HG02981 (cell line): ENCODE measurements around the gene IL23A.
A peak's percentile ranks its signal among the peaks of the same experiment; 100 is the strongest.

Experiments used
- ATAC-seq: cut with Tn5 transposase; IDR thresholded peaks from one replicate; pipeline ENCODE4 v1.9.1; 2021; ENCODE audit warnings: mild to moderate bottlenecking, moderate library complexity; ENCODE audit not compliant: unreplicated experiment

IL23A gene

GRCh38 chr12:56359851-56360767 lies 21.4 kb downstream of the IL23A start, which contains the start of gene STAT2:
TSS of gene STAT2 (minus strand) at chr12:56360107. CDS start at chr12:56356571, 3,536 bp downstream.
- peak; percentile 95 for ATAC-seq

DNA sequence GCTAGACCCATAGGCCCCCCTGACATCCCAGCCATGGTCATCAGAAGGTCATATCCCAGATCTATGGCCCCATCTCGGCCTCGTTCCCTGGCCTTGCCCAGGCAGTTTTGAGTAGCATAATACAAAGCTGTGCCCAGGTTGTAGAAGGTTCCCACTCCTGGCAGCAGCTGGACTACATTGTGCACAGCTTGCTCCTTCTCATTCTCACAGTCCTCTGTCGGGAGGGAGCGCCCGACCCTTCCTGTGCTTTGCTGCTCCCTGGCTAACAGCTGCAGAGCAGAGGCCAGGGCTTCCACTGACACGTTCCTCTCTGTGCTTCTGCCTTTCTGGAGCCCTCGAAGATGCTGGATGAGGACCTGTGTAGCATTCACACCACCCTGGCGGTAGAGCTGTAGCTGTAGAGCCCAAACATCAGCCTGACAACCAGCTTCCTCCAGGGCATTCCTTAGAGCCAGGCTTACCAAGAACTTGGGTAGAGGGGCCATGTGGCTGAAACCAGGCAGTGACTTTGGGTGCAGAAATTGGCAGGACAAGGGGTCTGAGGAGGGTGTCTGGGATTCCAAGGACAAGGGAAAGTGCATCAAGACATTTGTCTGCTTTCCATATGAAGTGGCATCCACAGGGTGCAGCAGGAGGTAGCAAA lies 22.9 kb downstream of the IL23A start:
- no peak for ATAC-seq

DNA sequence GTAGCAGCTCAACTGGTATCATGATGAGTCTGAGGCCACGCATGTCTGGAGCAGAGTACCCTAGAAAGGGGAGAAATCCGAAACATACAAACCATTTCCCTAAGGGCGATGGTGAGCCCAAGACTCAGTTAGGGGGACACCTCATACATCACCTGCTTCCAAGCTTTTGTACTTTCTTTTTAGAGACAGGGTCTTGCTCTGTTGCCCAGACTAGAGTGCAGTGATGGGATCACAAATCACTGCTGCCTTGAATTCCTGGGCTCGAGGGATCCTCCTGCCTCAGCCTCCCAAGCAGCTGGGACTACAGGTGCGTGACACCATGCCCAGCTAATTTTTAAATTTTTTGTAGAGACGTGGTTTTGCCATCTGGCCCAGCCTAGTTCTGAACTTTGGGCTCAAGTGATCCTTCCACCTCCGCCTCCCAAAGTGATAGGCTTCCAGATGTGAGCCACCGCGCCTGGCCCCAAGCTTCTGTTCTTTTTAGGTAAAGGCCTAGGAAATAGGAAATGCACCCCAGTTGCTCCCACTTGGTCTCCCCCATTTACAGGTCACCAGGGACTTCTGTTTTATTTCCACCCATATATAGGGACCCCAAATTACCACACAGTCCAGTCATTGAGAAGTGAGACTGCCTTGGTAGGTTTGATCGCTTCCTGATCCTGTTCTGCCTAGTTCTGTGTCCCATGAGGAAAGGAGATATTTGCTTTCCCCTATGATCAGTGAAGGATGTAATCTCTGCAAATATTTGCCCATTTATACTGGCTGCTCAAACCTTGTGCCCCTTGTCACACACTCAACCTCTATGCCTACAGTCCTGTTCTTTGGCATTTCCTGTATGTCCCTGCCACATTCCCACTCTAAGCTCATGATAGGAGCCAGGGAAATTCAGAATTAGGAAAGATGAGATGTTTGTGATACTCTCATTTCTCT lies 23.7 kb downstream of the IL23A start, which contains the start of gene APOF:
TSS of gene APOF (minus strand) at position 728 of the 930 bp plus-strand sequence. CDS start at position 616, 112 bp downstream.
- ATAC-seq, result no peak

- ATAC-seq, result no peak
These were observed 28.3 kb downstream of the IL23A start for GRCh38 chr12:56366948-56367347.

- no peak for ATAC-seq
These were observed 34.8 kb downstream of the IL23A start for GRCh38 chr12:56373515-56373914.

GRCh38 chr12:56374726-56375597 lies 36.3 kb downstream of the IL23A start:
- peak; percentile 19 for ATAC-seq

- ATAC-seq, result peak; percentile 71
These were observed 37.1 kb downstream of the IL23A start for GRCh38 chr12:56375598-56376434.

GRCh38 chr12:56377310-56377988 lies 38.8 kb downstream of the IL23A start:
- no peak for ATAC-seq

DNA sequence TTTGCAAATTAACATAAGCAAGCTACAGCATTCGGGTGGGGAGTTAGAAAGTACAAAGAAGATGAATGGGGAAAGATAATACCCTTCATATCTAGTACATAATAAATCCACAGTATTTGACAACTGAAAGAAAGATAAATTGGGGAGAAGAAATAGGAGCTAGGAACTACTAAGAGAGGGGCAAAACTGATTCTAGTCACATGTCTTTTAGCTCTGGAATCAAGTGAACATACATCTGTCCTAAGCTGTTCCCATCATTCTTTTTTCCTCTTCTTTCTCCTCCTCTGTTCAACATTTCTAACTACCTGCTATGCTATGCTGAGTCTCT lies 39.3 kb downstream of the IL23A start:
- ATAC-seq, result no peak

DNA sequence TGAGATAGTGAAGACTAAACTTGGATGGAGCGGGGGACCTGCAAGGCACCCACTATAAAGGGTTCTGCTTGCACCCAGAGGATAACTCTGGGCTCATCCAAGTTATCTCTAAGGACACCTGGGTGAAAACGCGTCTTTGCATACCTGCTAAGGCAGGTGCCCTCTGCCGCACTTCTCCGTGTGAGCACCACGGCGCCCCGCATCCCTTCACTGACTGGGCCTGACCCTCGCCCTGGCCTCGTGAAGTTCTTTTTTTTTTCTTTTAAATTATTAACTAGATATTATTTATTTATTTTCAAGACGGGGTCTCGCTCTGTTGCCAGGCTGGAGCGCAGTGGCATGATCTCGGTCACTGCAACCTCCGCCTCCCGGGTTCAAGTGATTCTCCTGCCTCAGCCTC lies 43.9 kb downstream of the IL23A start:
- no peak for ATAC-seq

DNA sequence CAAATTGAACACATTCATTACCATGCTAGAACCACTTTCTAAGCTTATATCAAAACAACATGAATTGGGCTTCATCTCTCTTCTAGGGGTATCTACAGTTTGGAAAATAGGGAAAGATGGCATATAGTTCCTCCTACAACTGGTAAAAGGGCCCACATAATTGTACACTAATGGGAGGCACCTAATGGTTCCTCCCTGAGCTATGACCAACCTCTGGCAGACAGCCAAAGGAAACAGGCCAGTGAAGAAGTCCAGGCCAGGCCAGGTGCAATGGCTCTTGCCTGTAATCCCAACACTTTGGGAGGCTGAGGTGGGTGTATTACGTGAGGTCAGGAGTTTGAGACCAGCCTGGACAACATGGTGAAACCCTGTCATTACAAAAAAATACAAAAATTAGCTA lies 47.2 kb downstream of the IL23A start:
- no peak for ATAC-seq

GRCh38 chr12:56387152-56387736 lies 48.6 kb downstream of the IL23A start:
- ATAC-seq, result no peak

GRCh38 chr12:56389412-56389811 lies 50.7 kb downstream of the IL23A start:
- ATAC-seq, result no peak
